C4-2B (cell line): ENCODE measurements around the gene ATF7IP.
A peak's percentile ranks its signal among the peaks of the same experiment; 100 is the strongest.

Experiments
- CTCF ChIP-seq: fragments of 450-650 bp; conservative IDR thresholded peaks from 2 replicates; pipeline ENCODE4 v1.5.1; 2017; ENCODE audit warnings: mild to moderate bottlenecking
- ZFX ChIP-seq: fragments of 450-650 bp; IDR thresholded peaks from 2 replicates; pipeline ENCODE4 v1.6.1; 2017

GRCh38 chr12:14514154-14514842 lies 148.8 kb downstream of the ATF7IP start:
- TF ChIP-seq CTCF: peak; percentile 87
- TF ChIP-seq ZFX: no peak
